HUES48 (cell line): ENCODE data around the gene MAGI1.

Experiments used
- H3K27ac ChIP-seq: one replicate; pipeline ENCODE4 v1.7.0; 2013; ENCODE audit warnings: low read depth, low read length, inconsistent platforms
- H3K27me3 ChIP-seq: 2 replicates; pipeline ENCODE4 v1.6.1; 2013; ENCODE audit warnings: mild to moderate bottlenecking, low read length; ENCODE audit not compliant: control insufficient read depth, insufficient read depth
- H3K36me3 ChIP-seq: 2 replicates; pipeline ENCODE4 v1.6.1; 2013; ENCODE audit warnings: low read length; ENCODE audit not compliant: control insufficient read depth, insufficient read depth
- H3K4me1 ChIP-seq: 2 replicates; pipeline ENCODE4 v1.6.1; 2013; ENCODE audit warnings: mild to moderate bottlenecking, low read length; ENCODE audit not compliant: control insufficient read depth, insufficient read depth
- H3K4me3 ChIP-seq: 2 replicates; pipeline ENCODE4 v1.5.1; 2013; ENCODE audit warnings: mild to moderate bottlenecking, low read depth, low read length
- H3K9ac ChIP-seq: 2 replicates; pipeline ENCODE4 v1.6.1; 2013; ENCODE audit warnings: mild to moderate bottlenecking, low read depth, low read length, moderate library complexity
- H3K9me3 ChIP-seq: 2 replicates; pipeline ENCODE4 v1.6.1; 2013; ENCODE audit warnings: low read length; ENCODE audit not compliant: control insufficient read depth, insufficient read depth

The MAGI1 gene

DNA sequence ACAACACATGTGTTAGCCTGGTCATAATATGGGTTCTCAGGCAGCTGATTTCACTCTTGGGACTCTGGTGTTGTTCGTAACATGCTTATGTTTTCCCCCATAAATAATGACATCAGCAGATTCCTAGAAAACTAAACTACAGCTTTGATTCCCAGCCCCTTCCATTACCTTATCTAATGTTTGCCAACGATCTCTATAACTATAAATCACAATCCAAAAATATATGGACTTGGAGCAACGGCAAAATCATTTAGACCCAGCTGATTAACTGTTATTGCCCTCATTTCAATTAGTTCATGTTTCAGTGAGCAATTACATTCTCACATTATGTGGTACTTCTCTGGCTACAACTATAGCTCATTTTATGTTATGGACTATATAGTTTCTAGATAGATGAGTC, 531.3 kb downstream of the MAGI1 start:
- H3K27me3 ChIP-seq = no peaks in the 10 kb centered on the region
- H3K27ac ChIP-seq = no peak overlapping the region
- peaks cover 10% of the 10 kb centered on the region; the same call in 1 of the 2 replicates for H3K4me1 ChIP-seq
- H3K9me3 ChIP-seq = no peaks in the 10 kb centered on the region
- H3K9ac ChIP-seq = no peak overlapping the region
- no peaks in the 10 kb centered on the region for H3K36me3 ChIP-seq
- no peak overlapping the region for H3K4me3 ChIP-seq

DNA sequence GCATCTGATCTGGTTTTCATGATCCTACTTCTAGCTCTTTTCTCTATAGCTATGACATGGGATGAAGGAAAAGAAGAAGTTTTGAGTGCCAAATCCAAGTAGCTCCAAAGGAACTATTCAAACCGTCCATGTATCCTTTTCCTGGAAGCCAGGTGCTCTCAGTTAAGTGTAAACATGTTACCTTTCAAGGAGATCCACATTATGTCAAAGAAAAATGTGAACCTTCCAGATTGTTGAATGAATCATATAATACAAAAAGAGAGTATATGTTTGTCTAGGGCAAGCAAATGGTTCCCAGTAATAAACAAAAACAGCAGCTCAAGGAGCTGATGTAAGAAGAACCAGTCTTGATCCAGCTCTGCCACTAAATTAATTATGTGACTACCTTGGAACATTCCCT, 534.9 kb downstream of the MAGI1 start:
- H3K9ac ChIP-seq = no peak overlapping the region
- H3K27ac ChIP-seq = no peak overlapping the region
- peaks cover 7% of the 10 kb centered on the region; the same call in 1 of the 2 replicates for H3K4me1 ChIP-seq
- no peaks in the 10 kb centered on the region for H3K9me3 ChIP-seq
- H3K4me3 ChIP-seq = no peak overlapping the region
- no peaks in the 10 kb centered on the region for H3K36me3 ChIP-seq
- no peaks in the 10 kb centered on the region for H3K27me3 ChIP-seq

DNA sequence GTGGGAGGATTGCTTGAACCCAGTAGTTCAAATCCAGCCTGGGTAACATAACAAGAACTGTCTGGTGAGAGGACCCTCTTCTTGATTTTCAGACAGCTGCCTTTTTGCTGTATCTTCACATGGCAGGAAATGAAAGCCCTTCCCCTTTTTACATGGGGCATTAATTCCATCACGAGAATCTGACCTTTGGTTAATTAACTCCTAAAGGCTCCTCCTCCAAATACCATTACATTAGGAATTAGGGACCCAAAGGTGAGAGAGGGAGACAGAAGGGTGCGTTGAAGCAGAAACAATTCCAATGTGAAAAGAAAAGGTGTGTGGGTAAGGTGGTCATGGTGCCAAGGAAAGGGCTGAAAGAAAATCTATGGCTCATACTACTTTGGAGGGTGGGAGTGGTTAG, 536.2 kb downstream of the MAGI1 start:
- Histone ChIP-seq H3K27ac (no peak overlapping the region), H3K9ac (no peak overlapping the region), H3K36me3 (no peaks in the 10 kb centered on the region), H3K27me3 (no peaks in the 10 kb centered on the region), H3K4me1 (0 out of 2 replicates have a peak, but pooled peaks cover 9% of the 10 kb centered on the region), H3K9me3 (no peaks in the 10 kb centered on the region), H3K4me3 (no peak overlapping the region)

DNA sequence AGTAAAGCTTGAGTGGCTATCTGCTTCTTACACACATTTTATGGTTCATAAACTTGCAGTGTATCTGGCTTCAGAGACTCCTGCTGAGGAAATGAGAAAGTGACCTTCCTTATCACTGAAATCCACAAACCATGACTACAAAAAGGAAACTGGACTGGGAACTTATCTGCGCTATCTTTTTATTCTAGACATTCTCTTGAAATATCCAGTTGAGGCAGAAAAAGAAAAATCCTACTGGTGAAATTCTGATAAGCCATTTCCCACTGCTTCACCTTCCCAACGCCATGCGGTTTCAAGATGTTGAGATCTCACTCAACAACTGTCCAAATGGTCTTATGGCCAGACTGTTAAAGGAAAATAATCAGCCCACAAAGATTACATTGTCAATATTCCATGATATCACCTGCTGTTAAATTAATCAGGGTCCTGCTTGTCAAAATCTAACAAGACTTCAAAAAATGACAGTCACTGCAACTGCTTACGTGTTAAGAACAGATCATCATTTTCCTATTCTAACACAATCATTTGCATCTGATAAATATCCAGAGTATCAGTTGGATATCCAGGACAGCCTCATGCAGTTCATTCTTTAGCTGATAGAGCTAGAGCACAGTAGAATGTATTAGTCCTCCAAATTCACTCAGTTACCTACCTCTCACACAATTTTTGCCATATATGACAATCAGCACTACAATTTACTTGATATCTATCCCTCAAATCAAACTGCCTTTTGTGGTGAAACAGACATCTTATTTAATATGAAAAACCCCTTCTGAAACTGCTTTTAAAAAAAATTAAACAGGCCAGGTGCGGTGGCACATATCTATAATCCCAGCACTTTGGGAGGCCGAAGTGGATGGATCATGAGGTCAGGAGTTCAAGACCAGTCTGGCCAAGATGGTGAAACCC, 538.1 kb downstream of the MAGI1 start:
- no peak overlapping the region for H3K27ac ChIP-seq
- H3K4me3 ChIP-seq = no peak overlapping the region
- H3K27me3 ChIP-seq = no peaks in the 10 kb centered on the region
- no peak overlapping the region for H3K9ac ChIP-seq
- H3K36me3 ChIP-seq = no peaks in the 10 kb centered on the region
- H3K9me3 ChIP-seq = no peaks in the 10 kb centered on the region
- 0 out of 2 replicates have a peak, but pooled peaks cover 9% of the 10 kb centered on the region for H3K4me1 ChIP-seq

DNA sequence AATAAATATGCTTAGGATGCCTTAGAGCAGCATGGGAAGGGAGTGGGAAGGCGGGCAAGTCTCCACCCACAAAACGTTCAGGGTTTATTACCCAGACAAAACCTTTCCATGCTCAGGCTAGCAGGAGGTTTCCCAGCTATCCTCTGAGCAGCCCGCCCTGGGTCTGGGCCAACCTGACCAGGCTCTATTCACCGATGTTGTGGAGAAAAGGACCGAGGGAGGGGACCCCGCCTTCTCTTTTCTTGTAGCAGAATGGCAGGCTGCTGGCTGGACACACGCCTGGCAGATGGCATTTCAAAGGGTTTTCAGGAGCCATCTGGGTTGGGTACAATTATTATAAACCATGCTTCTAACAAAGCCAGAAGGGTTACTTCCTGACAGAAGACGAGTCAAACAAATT, 540.9 kb downstream of the MAGI1 start:
- no peak overlapping the region for H3K27ac ChIP-seq
- H3K9me3 ChIP-seq = no peaks in the 10 kb centered on the region
- no peak overlapping the region for H3K9ac ChIP-seq
- H3K4me3 ChIP-seq = no peak overlapping the region
- no peaks in the 10 kb centered on the region for H3K27me3 ChIP-seq
- H3K4me1 ChIP-seq = 0 out of 2 replicates have a peak, but pooled peaks cover 9% of the 10 kb centered on the region
- no peaks in the 10 kb centered on the region; the same call in 1 of the 2 replicates for H3K36me3 ChIP-seq

DNA sequence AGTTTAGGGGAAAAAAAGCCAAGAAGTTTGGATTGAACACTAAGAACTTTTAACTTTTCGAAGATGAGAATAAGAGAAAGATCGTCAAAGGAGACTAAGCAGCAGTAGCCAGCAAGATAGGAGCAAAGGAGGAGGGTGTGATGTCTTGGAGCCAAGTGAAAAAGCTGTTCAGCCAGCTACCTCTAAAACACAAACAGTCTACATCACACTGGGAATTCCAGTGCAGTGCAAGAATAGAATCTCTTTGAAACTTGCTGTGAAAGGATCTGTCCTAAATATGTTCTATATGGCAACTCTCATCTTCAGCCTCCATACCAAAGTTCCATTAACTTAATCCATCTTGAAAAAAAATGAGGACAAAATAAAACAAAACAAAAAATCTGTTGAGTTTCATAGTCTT, 541.5 kb downstream of the MAGI1 start:
- Histone ChIP-seq H3K9ac (no peak overlapping the region), H3K36me3 (peaks cover 3% of the 10 kb centered on the region; the same call in 1 of the 2 replicates), H3K9me3 (no peaks in the 10 kb centered on the region), H3K4me3 (no peak overlapping the region), H3K27me3 (no peaks in the 10 kb centered on the region), H3K27ac (no peak overlapping the region), H3K4me1 (0 out of 2 replicates have a peak, but pooled peaks cover 7% of the 10 kb centered on the region)

DNA sequence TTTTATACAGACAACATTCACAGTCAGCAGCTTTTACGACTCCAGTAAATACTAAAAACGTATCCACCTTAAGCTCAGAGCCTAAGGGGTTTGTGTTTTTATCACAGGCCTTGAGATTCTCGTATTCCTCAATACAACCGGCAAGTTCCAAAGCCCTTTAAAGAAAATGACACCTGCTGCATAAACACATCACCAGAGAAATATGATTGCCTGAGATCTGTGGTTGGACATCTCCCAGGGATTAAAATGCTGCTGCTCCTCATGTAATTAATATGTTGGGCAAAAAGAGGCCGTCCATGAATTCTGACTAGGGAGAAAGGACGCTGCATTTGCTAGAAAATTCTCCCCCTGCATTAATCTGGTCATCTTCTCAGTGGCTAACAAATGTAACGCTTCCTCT, 544.8 kb downstream of the MAGI1 start:
- peaks cover 5% of the 10 kb centered on the region; the same call in 1 of the 2 replicates for H3K36me3 ChIP-seq
- no peak overlapping the region for H3K27ac ChIP-seq
- H3K9me3 ChIP-seq = no peaks in the 10 kb centered on the region
- H3K4me1 ChIP-seq = 0 out of 2 replicates have a peak, but pooled peaks cover 7% of the 10 kb centered on the region
- H3K27me3 ChIP-seq = no peaks in the 10 kb centered on the region
- H3K4me3 ChIP-seq = no peak overlapping the region
- H3K9ac ChIP-seq = no peak overlapping the region

DNA sequence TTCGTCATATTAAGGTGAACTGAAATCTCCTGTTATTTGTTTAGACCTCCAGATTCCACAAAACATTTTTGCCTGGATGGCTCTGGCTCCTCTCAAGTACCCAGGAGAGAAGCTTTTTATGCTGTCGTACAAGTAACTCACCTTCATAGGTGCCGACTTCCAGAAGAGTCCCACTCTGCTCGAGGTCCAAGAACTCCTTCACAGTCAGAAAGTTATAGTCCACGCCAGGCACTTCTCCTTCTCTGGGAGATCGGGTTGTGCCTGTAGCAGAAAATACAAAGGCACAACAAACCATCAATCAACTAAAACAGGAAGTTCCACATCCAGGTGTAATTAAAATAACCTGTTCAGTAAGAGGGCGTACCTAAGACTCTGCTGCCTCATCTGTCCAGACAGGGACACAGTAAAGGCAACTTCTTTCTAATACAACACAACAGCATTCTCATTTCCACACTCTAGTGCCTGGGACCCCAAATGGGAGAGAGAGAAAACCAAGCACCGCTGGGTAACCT, 545.3 kb downstream of the MAGI1 start:
- H3K27me3 ChIP-seq = no peaks in the 10 kb centered on the region
- no peak overlapping the region for H3K4me3 ChIP-seq
- H3K9ac ChIP-seq = no peak overlapping the region
- H3K9me3 ChIP-seq = no peaks in the 10 kb centered on the region
- H3K4me1 ChIP-seq = 0 out of 2 replicates have a peak, but pooled peaks cover 7% of the 10 kb centered on the region
- peaks cover 6% of the 10 kb centered on the region; the same call in 1 of the 2 replicates for H3K36me3 ChIP-seq
- H3K27ac ChIP-seq = no peak overlapping the region

DNA sequence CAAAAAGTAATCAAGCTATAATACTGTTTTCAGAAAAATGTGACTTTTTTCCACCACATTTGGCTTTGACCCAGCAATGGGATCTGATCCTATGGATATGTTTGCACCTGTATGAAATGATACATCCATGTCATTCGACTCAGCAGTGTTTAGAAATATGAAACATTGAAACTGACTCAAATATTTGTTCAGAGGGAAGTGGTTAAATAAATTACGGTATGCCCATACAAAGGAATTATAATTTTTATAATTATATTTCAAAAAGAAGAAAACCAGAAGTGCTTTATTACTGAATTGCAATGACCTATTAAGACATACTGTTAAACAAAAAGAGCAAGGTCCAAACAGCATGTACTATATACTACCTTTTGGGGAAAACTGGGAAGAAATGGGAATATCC, 546.5 kb downstream of the MAGI1 start:
- H3K27me3 ChIP-seq = no peaks in the 10 kb centered on the region
- peaks cover 6% of the 10 kb centered on the region; the same call in 1 of the 2 replicates for H3K36me3 ChIP-seq
- H3K4me3 ChIP-seq = no peak overlapping the region
- no peaks in the 10 kb centered on the region for H3K9me3 ChIP-seq
- no peak overlapping the region for H3K27ac ChIP-seq
- no peak overlapping the region for H3K9ac ChIP-seq
- no peaks in the 10 kb centered on the region for H3K4me1 ChIP-seq

DNA sequence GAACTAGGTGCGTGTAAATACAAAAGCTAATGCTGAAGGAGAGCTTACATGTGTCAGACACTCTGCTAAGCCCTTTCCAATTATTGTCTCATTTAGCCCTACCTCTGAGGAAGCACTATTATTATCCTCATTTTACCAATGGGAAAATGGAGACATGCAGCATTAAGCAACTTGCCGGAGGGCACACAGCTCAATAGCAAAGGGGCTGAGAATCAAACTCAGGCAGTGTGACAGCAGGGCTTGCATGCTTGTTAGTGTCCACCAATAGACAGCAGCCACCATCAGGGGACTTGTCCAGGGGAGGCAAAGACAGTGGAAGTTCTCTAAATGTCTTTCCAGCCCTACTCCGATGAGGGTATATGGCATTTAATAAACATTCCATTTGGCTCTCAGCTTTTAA, 548.6 kb downstream of the MAGI1 start:
- no peak overlapping the region for H3K9ac ChIP-seq
- peaks cover 6% of the 10 kb centered on the region; the same call in 1 of the 2 replicates for H3K36me3 ChIP-seq
- H3K4me1 ChIP-seq = peaks cover 19% of the 10 kb centered on the region
- H3K27ac ChIP-seq = no peak overlapping the region
- no peaks in the 10 kb centered on the region for H3K9me3 ChIP-seq
- H3K4me3 ChIP-seq = no peak overlapping the region
- no peaks in the 10 kb centered on the region for H3K27me3 ChIP-seq

DNA sequence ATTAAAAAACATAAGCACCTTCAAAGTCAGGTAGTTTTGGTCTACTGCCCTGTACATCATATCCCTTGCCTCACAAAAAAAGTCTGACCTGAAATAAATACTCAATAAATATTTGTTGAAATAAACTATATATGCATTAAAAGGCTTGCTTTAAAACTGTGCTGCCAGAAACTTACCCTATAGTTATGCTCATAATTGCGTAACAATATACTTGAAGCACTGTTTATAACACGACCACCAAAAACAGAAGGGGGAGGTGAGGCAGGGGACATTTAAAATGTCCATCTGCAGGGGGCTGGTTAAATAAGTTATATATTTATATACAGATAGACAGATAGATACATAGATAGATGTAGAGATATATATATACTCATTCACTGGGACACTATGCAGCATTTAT, 549.5 kb downstream of the MAGI1 start:
- H3K27me3 ChIP-seq = no peaks in the 10 kb centered on the region
- H3K9ac ChIP-seq = no peak overlapping the region
- no peaks in the 10 kb centered on the region for H3K9me3 ChIP-seq
- no peak overlapping the region for H3K27ac ChIP-seq
- peaks cover 6% of the 10 kb centered on the region; the same call in 1 of the 2 replicates for H3K36me3 ChIP-seq
- no peak overlapping the region for H3K4me3 ChIP-seq
- peaks cover 28% of the 10 kb centered on the region for H3K4me1 ChIP-seq
